NCI-H69 (cell line): ENCODE measurements around the gene ZNHIT3.
A peak's percentile ranks its signal among the peaks of the same experiment; 100 is the strongest.

ENCODE experiments used
- DNase-seq: peaks from one replicate; lab custom pipeline; 2025; lab: John Stamatoyannopoulos, UW

Gene ZNHIT3

GRCh38 chr17:36511216-36511615, 24.7 kb downstream of the ZNHIT3 start:
- DNase-seq, result no peak

GRCh38 chr17:36512641-36513040, 26.2 kb downstream of the ZNHIT3 start:
- DNase-seq, result no peak

GRCh38 chr17:36514856-36515255, 28.4 kb downstream of the ZNHIT3 start:
- no peak for DNase-seq

GRCh38 chr17:36515837-36516236, 29.4 kb downstream of the ZNHIT3 start:
- no peak for DNase-seq

- no peak for DNase-seq
These were observed 36.6 kb downstream of the ZNHIT3 start for GRCh38 chr17:36523113-36523512.

- DNase-seq, result no peak
These were observed 38.0 kb downstream of the ZNHIT3 start for GRCh38 chr17:36524428-36524876.

GRCh38 chr17:36525113-36525512, 38.6 kb downstream of the ZNHIT3 start:
- DNase-seq, result no peak

GRCh38 chr17:36525888-36526287, 39.4 kb downstream of the ZNHIT3 start:
- DNase-seq, result no peak

- DNase-seq, result no peak
These were observed 41.3 kb downstream of the ZNHIT3 start for GRCh38 chr17:36527621-36528250.

- no peak for DNase-seq
These were observed 42.6 kb downstream of the ZNHIT3 start for GRCh38 chr17:36529121-36529520.

GRCh38 chr17:36532435-36532975, 46.0 kb downstream of the ZNHIT3 start:
- DNase-seq, result no peak

- DNase-seq, result peak; percentile 91
These were observed 47.7 kb downstream of the ZNHIT3 start for GRCh38 chr17:36533935-36534839.

GRCh38 chr17:36534840-36535668, 48.6 kb downstream of the ZNHIT3 start, which contains the start of the genes MYO19 and PIGW:
TSS of gene MYO19 (minus strand) at chr17:36534868. CDS start at chr17:36532538, 2,330 bp downstream.
TSS of gene PIGW (plus strand) at chr17:36534987. CDS start at chr17:36537102, 2,115 bp downstream.
- DNase-seq, result peak; percentile 98

GRCh38 chr17:36535669-36536081, 49.2 kb downstream of the ZNHIT3 start:
- no peak for DNase-seq

- no peak for DNase-seq
These were observed 54.2 kb downstream of the ZNHIT3 start for GRCh38 chr17:36540696-36541095.

GRCh38 chr17:36542755-36543154, 56.3 kb downstream of the ZNHIT3 start:
- no peak for DNase-seq

GRCh38 chr17:36544044-36544306, 57.5 kb downstream of the ZNHIT3 start:
- peak; percentile 73 for DNase-seq

GRCh38 chr17:36544307-36545076, 58.0 kb downstream of the ZNHIT3 start, which contains the start of gene GGNBP2:
TSS of gene GGNBP2 (plus strand) at chr17:36544919. CDS start at chr17:36545725, 806 bp downstream.
- DNase-seq, result peak; percentile 98

GRCh38 chr17:36545077-36545464, 58.6 kb downstream of the ZNHIT3 start:
- DNase-seq, result no peak
